Sigmoid colon (tissue), 3 donors: Measurements from ENCODE around the gene COL4A3.

Experiments used
- CTCF ChIP-seq, 4 experiments: fragments of 450-650 bp in 3 of 4; fragments of 200-600 bp in 1 of 4; IDR thresholded peaks; one replicate each; pipeline ENCODE4 v1.5.1; 2016 to 2019; ENCODE audit warnings: antibody characterized with exemption in 4 of 4, mild to moderate bottlenecking in 3 of 4, moderate library complexity in 2 of 4
- POLR2A ChIP-seq, 2 donors: fragments of 450-650 bp; IDR thresholded peaks; one replicate each; pipeline ENCODE4 v1.6.1; 2016; ENCODE audit warnings: antibody characterized with exemption in 2 of 2, mild to moderate bottlenecking in 2 of 2, moderate library complexity in 2 of 2

DNA sequence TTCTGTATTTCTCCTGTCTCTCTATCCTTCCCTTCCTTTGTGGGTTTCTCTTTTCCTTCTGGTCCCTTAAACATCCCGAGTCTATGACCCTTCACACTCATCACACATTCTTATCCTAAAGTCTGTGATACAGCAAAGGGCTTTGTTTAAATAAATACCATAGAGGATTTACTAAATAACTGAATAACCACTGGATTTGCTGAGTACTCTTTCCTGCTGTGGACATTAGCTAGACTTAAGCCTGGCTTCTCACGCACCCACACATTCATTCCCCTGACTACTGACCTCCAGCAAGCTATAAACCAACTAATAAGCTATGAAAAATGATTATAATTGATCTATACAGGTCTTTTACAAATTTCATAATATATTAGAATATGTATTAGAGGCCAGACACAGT, 76.6 kb downstream of the COL4A3 start:
- TF ChIP-seq CTCF (IDR thresholded peaks at IDR 0.05) (no peak), POLR2A (IDR thresholded peaks at IDR 0.05) (no peak)
